ENCODE data around the gene ADGRL1. TPM values are rescaled to one million over a fixed set of nuclear protein-coding genes. Genes with fewer than 3 reads are reported as not detected.

The ADGRL1 gene
- total RNA-seq, 1 experiment from 2014 or later = 117 TPM

DNA sequence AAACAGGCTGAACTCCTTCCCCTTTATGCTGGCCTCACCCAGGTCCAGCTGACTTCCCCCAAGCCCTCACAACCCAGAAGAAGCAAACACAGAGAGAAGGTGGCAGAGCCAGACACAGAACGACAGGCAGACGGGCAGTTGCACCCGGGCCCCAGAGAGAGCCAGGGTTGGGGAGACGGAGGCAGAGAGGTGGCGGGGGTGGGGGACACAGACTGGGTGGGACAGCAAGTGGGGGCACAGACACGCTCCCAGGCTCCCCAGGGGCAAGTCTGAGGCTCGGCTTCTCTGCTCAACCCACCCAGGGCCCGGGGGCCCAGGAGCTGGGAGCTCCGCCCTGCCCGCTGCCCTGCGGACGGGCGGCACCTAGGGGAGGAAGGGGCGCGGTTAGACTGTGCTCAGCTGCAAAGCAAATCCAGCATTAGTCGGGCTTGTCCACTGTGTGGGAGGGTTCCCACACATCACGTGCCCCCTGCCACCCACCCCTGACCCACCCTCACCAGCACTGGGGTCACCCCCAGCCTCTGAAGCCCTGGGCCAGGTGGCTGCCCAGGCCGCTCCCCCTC is 38.3 kb downstream of the ADGRL1 start:
- H3K23me2 ChIP-seq (ENCODE audit: insufficient read length, low read depth, low read length, poor library complexity, severe bottlenecking) = no peaks in the 10 kb centered on the region
- no peak overlapping the region for H3K4ac ChIP-seq (ENCODE audit: low read depth, low read length)
- no peak overlapping the region for H2BK15ac ChIP-seq (ENCODE audit: low read depth, low read length)
- no peaks in the 10 kb centered on the region for H3K9me3 ChIP-seq (ENCODE audit: control insufficient read depth, low read depth, low read length)
- H3K56ac ChIP-seq (ENCODE audit: insufficient read length, low read depth, low read length) = no peak overlapping the region
- H3K4me2 ChIP-seq (ENCODE audit: insufficient read depth, insufficient read length, low read length) = no peak overlapping the region
- no peak overlapping the region for H2BK12ac ChIP-seq (ENCODE audit: insufficient read length, low read depth, low read length)
- no peak overlapping the region for H2BK120ac ChIP-seq (ENCODE audit: low read depth, low read length, poor library complexity, severe bottlenecking)
- no peaks in the 10 kb centered on the region for H3K79me2 ChIP-seq (ENCODE audit: insufficient read depth, low read length)
- H4K5ac ChIP-seq (ENCODE audit: insufficient read length, low read depth, low read length) = no peak overlapping the region
- Mint-ChIP-seq H3K27ac (peak overlapping the region in 2 of 3 experiments; percentile 48 to 82; a peak in 3 of 7 replicates), H3K4me1 (peaks cover 0 to 32% of the 10 kb centered on the region in 2 experiments; a peak in 3 of 4 replicates), H3K9me3 (no peaks in the 10 kb centered on the region; a peak in 1 of 5 replicates), H3K27me3 (ENCODE audit: low read depth) (no peaks in the 10 kb centered on the region), H3K4me3 (no peak overlapping the region), H3K36me3 (ENCODE audit: insufficient read depth in 1 of 3, low read depth in 3 of 3) (peaks cover 43 to 60% (median 53%) of the 10 kb centered on the region in 3 experiments; a peak in 6 of 7 replicates)
- H2AFZ ChIP-seq (ENCODE audit: low read length) = no peak overlapping the region
- H3K4me1 ChIP-seq (ENCODE audit: insufficient read depth, low read length) = no peaks in the 10 kb centered on the region
- no peak overlapping the region for H3K27ac ChIP-seq (ENCODE audit: insufficient read length, low read depth, low read length)
- H4K20me1 ChIP-seq (ENCODE audit: control insufficient read depth, insufficient read depth, insufficient read length) = no peaks in the 10 kb centered on the region
- H3T11ph ChIP-seq (ENCODE audit: low read length) = no peak overlapping the region
- no peak overlapping the region for H2BK5ac ChIP-seq (ENCODE audit: insufficient read length, low read length)
- WGBS (ENCODE audit: extremely low coverage, insufficient read length, low lambda C conversion rate) = no CpG with 5 or more reads among the region's 18 CpGs
- H2BK20ac ChIP-seq (ENCODE audit: low read depth, low read length, poor library complexity, severe bottlenecking) = no peak overlapping the region
- H3K14ac ChIP-seq (ENCODE audit: insufficient read depth, low read length) = no peak overlapping the region
- H3K18ac ChIP-seq (ENCODE audit: insufficient read length, low read depth, low read length) = no peak overlapping the region
- H2AK5ac ChIP-seq (ENCODE audit: insufficient read length, low read length) = no peak overlapping the region
- no peak overlapping the region for H4K8ac ChIP-seq (replicated peaks; ENCODE audit: insufficient read length, low read depth, low read length)
- DNase-seq = no peak
- no peak overlapping the region for H4K91ac ChIP-seq (ENCODE audit: insufficient read length, low read depth, low read length)
- H3K79me1 ChIP-seq (ENCODE audit: insufficient read depth, low read depth, low read length, poor library complexity, severe bottlenecking) = no peaks in the 10 kb centered on the region
- no peak overlapping the region for H3K9ac ChIP-seq (ENCODE audit: extremely low read depth, insufficient read length, low read length)
- H3K27me3 ChIP-seq (ENCODE audit: insufficient read depth, low read length) = no peaks in the 10 kb centered on the region
- TF ChIP-seq, protein P1, sequence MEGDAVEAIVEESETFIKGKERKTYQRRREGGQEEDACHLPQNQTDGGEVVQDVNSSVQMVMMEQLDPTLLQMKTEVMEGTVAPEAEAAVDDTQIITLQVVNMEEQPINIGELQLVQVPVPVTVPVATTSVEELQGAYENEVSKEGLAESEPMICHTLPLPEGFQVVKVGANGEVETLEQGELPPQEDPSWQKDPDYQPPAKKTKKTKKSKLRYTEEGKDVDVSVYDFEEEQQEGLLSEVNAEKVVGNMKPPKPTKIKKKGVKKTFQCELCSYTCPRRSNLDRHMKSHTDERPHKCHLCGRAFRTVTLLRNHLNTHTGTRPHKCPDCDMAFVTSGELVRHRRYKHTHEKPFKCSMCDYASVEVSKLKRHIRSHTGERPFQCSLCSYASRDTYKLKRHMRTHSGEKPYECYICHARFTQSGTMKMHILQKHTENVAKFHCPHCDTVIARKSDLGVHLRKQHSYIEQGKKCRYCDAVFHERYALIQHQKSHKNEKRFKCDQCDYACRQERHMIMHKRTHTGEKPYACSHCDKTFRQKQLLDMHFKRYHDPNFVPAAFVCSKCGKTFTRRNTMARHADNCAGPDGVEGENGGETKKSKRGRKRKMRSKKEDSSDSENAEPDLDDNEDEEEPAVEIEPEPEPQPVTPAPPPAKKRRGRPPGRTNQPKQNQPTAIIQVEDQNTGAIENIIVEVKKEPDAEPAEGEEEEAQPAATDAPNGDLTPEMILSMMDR (conservative IDR thresholded peaks at IDR 0.05) = no peak
- H3K23ac ChIP-seq (ENCODE audit: insufficient read length, low read depth, low read length) = no peak overlapping the region

Data from H9 (cell line).